Liver (tissue), 9 donors: ENCODE measurements around the gene SPTAN1. TPM values are rescaled to one million over a fixed set of nuclear protein-coding genes. Genes with fewer than 3 reads are reported as not detected.

Source experiments
- DNase-seq: peaks from one replicate; pipeline ENCODE4 v3.0.0-alpha.2; 2017; ENCODE audit warnings: low spot score
- H3K27ac ChIP-seq, 2 donors: one replicate each; pipeline ENCODE4 v1.7.0; 2013; ENCODE audit warnings: inconsistent platforms in 2 of 2, low read length in 2 of 2, control low read depth in 1 of 2, low read depth in 1 of 2, mild to moderate bottlenecking in 1 of 2
- H3K27me3 ChIP-seq, 4 donors: one replicate each; pipeline versions ENCODE4 v1.6.1 to v1.7.0; 2013; ENCODE audit warnings: low read length in 3 of 4, inconsistent platforms in 1 of 4, mild to moderate bottlenecking in 1 of 4, moderate library complexity in 1 of 4; ENCODE audit not compliant: control insufficient read depth in 4 of 4, insufficient read depth in 4 of 4
- H3K36me3 ChIP-seq, 4 donors: one replicate each; pipeline versions ENCODE4 v1.6.1 to v1.7.0; 2013; ENCODE audit warnings: low read length in 3 of 4, mild to moderate bottlenecking in 3 of 4, low read depth in 1 of 4, moderate library complexity in 1 of 4; ENCODE audit not compliant: control insufficient read depth in 4 of 4, insufficient read depth in 3 of 4
- H3K4me1 ChIP-seq, 4 donors: one replicate each; pipeline versions ENCODE4 v1.6.1 to v1.7.0; 2013; ENCODE audit warnings: low read length in 3 of 4, mild to moderate bottlenecking in 3 of 4, moderate library complexity in 1 of 4; ENCODE audit not compliant: control insufficient read depth in 4 of 4, insufficient read depth in 4 of 4
- H3K4me3 ChIP-seq, 3 donors: one replicate each; pipeline versions ENCODE4 v1.6.1 to v1.7.0; 2013; ENCODE audit warnings: low read length in 3 of 3, control low read depth in 1 of 3, low read depth in 1 of 3, mild to moderate bottlenecking in 1 of 3
- H3K9ac ChIP-seq, 2 donors: one replicate each; pipeline ENCODE4 v1.7.0; 2013; ENCODE audit warnings: low read length in 2 of 2, mild to moderate bottlenecking in 2 of 2, moderate library complexity in 2 of 2, control low read depth in 1 of 2, low read depth in 1 of 2
- H3K9me3 ChIP-seq, 4 donors: one replicate each; pipeline versions ENCODE4 v1.6.1 to v1.7.0; 2013; ENCODE audit warnings: low read length in 3 of 4; ENCODE audit not compliant: control insufficient read depth in 4 of 4
- EGR1 ChIP-seq, 2 donors: IDR thresholded peaks; 2 replicates each; pipeline ENCODE4 v1.6.1; 2016 to 2018; ENCODE audit warnings: antibody characterized with exemption in 2 of 2, low read depth in 2 of 2
- FOXA1 ChIP-seq: IDR thresholded peaks from 2 replicates; pipeline ENCODE4 v1.6.1; 2016; ENCODE audit warnings: antibody characterized with exemption
- FOXA2 ChIP-seq: IDR thresholded peaks from 2 replicates; pipeline ENCODE4 v1.6.1; 2016; ENCODE audit warnings: antibody characterized with exemption
- GABPA ChIP-seq, 2 donors: IDR thresholded peaks in 1 of 2; conservative IDR thresholded peaks in 1 of 2; 2 replicates each; pipeline ENCODE4 v1.6.1; 2016; ENCODE audit warnings: antibody characterized with exemption in 2 of 2, mild to moderate bottlenecking in 1 of 2, moderate library complexity in 1 of 2
- HNF4A ChIP-seq, 2 donors: conservative IDR thresholded peaks; 2 replicates each; pipeline ENCODE4 v1.6.1; 2016; ENCODE audit warnings: antibody characterized with exemption in 2 of 2, mild to moderate bottlenecking in 2 of 2
- HNF4G ChIP-seq: IDR thresholded peaks from 2 replicates; pipeline ENCODE4 v1.6.1; 2016; ENCODE audit warnings: antibody characterized with exemption
- JUND ChIP-seq, 2 donors: IDR thresholded peaks; 2 replicates each; pipeline ENCODE4 v1.6.1; 2016; ENCODE audit warnings: antibody characterized with exemption in 2 of 2
- NR2F2 ChIP-seq: IDR thresholded peaks from 2 replicates; pipeline ENCODE4 v1.6.1; 2016; ENCODE audit warnings: antibody characterized with exemption
- RAD21 ChIP-seq, 2 donors: IDR thresholded peaks; 2 replicates each; pipeline ENCODE4 v1.6.1; 2016; ENCODE audit warnings: antibody characterized with exemption in 2 of 2, mild to moderate bottlenecking in 2 of 2
- RXRA ChIP-seq, 2 donors: IDR thresholded peaks; 2 replicates each; pipeline ENCODE4 v1.6.1; 2017 to 2018; ENCODE audit warnings: antibody characterized with exemption in 2 of 2, mild to moderate bottlenecking in 1 of 2
- SP1 ChIP-seq: IDR thresholded peaks from 2 replicates; pipeline ENCODE4 v1.6.1; 2018; ENCODE audit warnings: antibody characterized with exemption, mild to moderate bottlenecking
- TAF1 ChIP-seq: conservative IDR thresholded peaks from 2 replicates; pipeline ENCODE4 v1.6.1; 2016; ENCODE audit warnings: antibody characterized with exemption, mild to moderate bottlenecking
- YY1 ChIP-seq: IDR thresholded peaks from 2 replicates; pipeline ENCODE4 v1.6.1; 2016; ENCODE audit warnings: antibody characterized with exemption, mild to moderate bottlenecking
- WGBS: extraction: QIAGEN DNeasy Blood & Tissue Kit; methylation state at CpG from one replicate; pipeline ENCODE4 v1.1.7; 2013; 5-methylcytosine and 5-hydroxymethylcytosine counted together
- polyA plus RNA-seq, 2 donors: library from polyadenylated mRNA; stranded (reverse) in 1 of 2; unstranded in 1 of 2; fragments of 200-250 nt in 1 of 2; fragments of >200 nt in 1 of 2; fragmentation: Nextera tagmentation in 1 of 2; extraction: Ambion mirVana in 1 of 2; gene quantifications; one replicate each; pipeline versions ENCODE4 v1.2.1 to v1.2.3, GENCODE V29; 2013 to 2015
- total RNA-seq, 2 donors: library from RNA; depleted of rRNA; stranded (reverse); fragments of >200 nt; gene quantifications; one replicate each; pipeline ENCODE4 v1.2.3, GENCODE V29; 2014
- TF ChIP-seq, protein P1 (sequence below): IDR thresholded peaks from 2 replicates; pipeline ENCODE4 v1.6.1; 2016; ENCODE audit warnings: antibody characterized with exemption
- TF ChIP-seq, protein P2 (sequence below): IDR thresholded peaks from 2 replicates; pipeline ENCODE4 v1.6.1; 2016; ENCODE audit warnings: antibody characterized with exemption, mild to moderate bottlenecking
- TF ChIP-seq, protein P3 (sequence below): IDR thresholded peaks from 2 replicates; pipeline ENCODE4 v1.6.1; 2016; ENCODE audit warnings: antibody characterized with exemption
- TF ChIP-seq, protein P4 (sequence below): fragments of 150-350 bp; IDR thresholded peaks from 2 replicates; pipeline ENCODE4 v1.5.1; 2017; ENCODE audit warnings: improper control_type of control experiment, low read depth, low read length; ENCODE audit not compliant: missing input control
- TF ChIP-seq, protein P5 (sequence below): IDR thresholded peaks from 2 replicates; pipeline ENCODE4 v1.6.1; 2016; ENCODE audit warnings: antibody characterized with exemption
- donor health status: healthy.
- donor health status: healthy.
- donor health status: healthy.
- donor health status: healthy.
- donor health status: healthy.

The SPTAN1 gene
- total and polyA plus RNA-seq, 4 donors: 31.3 to 86.5 (median 60.4) TPM

DNA sequence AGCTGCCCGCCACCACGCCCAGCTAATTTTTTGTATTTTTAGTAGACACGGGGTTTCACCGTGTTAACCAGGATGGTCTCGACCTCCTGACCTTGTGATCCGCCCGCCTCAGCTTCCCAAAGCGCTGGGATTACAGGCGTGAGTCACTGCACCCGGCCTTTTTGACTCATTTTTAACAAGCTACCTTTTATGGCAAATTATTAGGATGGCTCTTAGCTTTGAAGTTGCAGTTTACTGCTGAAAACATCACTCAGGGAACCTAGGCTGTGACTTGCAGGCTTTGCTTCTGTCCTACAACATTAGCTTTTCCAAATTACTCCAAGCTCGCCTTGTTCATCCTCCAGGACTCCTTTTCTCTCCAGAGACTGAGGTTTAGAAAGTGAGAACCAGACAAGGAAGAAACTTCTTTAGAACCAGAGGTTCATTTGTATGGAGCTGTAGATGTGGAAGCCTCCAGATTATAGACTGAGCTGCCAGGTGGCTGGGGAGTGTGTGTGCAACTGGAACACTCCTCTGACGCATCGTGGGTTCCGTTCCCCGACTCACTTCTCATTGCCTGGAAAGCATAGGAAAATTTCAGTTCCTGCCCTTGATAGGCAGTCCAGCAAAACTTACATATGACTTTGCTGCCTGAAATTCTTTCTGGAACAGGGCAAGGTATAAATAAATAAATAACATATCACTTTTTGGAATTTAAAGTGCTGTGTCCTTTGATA, 23.8 kb upstream of the SPTAN1 start:
- Histone ChIP-seq H3K4me1 (peaks cover 0 to 2% (median 1%) of the 10 kb centered on the region in 4 donors), H3K36me3 (peaks cover 10 to 53% (median 34%) of the 10 kb centered on the region in 4 donors), H3K27ac (no peak overlapping the region), H3K9me3 (no peaks in the 10 kb centered on the region), H3K9ac (no peak overlapping the region), H3K4me3 (no peak overlapping the region), H3K27me3 (no peaks in the 10 kb centered on the region)
- 91% methylated on average over 15 of the region's 15 CpGs for WGBS
- no peak for DNase-seq
- no peak for TF ChIP-seq GABPA (IDR thresholded peaks at IDR 0.05 in 1 of 2, conservative IDR thresholded peaks at IDR 0.05 in 1 of 2)
- no peak for TF ChIP-seq JUND (IDR thresholded peaks at IDR 0.05)
- TF ChIP-seq SP1: no peak
- no peak for TF ChIP-seq HNF4A (conservative IDR thresholded peaks at IDR 0.05)
- TF ChIP-seq, protein P1, sequence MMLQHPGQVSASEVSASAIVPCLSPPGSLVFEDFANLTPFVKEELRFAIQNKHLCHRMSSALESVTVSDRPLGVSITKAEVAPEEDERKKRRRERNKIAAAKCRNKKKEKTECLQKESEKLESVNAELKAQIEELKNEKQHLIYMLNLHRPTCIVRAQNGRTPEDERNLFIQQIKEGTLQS: no peak
- TF ChIP-seq, protein P2, sequence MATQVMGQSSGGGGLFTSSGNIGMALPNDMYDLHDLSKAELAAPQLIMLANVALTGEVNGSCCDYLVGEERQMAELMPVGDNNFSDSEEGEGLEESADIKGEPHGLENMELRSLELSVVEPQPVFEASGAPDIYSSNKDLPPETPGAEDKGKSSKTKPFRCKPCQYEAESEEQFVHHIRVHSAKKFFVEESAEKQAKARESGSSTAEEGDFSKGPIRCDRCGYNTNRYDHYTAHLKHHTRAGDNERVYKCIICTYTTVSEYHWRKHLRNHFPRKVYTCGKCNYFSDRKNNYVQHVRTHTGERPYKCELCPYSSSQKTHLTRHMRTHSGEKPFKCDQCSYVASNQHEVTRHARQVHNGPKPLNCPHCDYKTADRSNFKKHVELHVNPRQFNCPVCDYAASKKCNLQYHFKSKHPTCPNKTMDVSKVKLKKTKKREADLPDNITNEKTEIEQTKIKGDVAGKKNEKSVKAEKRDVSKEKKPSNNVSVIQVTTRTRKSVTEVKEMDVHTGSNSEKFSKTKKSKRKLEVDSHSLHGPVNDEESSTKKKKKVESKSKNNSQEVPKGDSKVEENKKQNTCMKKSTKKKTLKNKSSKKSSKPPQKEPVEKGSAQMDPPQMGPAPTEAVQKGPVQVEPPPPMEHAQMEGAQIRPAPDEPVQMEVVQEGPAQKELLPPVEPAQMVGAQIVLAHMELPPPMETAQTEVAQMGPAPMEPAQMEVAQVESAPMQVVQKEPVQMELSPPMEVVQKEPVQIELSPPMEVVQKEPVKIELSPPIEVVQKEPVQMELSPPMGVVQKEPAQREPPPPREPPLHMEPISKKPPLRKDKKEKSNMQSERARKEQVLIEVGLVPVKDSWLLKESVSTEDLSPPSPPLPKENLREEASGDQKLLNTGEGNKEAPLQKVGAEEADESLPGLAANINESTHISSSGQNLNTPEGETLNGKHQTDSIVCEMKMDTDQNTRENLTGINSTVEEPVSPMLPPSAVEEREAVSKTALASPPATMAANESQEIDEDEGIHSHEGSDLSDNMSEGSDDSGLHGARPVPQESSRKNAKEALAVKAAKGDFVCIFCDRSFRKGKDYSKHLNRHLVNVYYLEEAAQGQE: no peak
- TF ChIP-seq, protein P3, sequence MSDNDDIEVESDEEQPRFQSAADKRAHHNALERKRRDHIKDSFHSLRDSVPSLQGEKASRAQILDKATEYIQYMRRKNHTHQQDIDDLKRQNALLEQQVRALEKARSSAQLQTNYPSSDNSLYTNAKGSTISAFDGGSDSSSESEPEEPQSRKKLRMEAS: no peak
- TF ChIP-seq YY1: no peak
- no peak for TF ChIP-seq FOXA1
- no peak for TF ChIP-seq HNF4G
- TF ChIP-seq RXRA (IDR thresholded peaks at IDR 0.05): no peak
- no peak for TF ChIP-seq TAF1

DNA sequence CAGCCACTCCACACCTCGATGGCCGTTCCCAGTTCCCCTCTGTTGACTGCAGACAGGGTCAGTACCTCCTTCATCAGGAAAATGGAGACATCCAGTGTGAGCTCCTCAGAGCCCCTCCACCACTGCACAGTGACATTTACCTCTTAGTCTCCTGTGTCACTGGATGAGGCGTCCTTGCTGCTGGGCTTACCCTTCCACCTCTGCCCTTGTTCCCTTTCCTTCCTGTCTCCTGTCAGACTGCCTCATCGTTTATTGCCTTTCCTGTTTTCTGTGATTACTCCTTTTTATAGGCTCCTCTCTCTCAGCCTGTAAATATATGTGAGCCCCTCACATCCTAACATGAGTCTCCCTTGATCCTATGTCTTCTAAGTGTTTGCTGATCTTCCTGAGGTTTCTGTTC, 23.2 kb upstream of the SPTAN1 start:
- H3K27ac ChIP-seq: no peak overlapping the region
- no peak for DNase-seq
- H3K27me3 ChIP-seq: no peaks in the 10 kb centered on the region
- no peak overlapping the region for H3K9ac ChIP-seq
- no peak for TF ChIP-seq TAF1
- TF ChIP-seq, protein P3: no peak
- no peak for TF ChIP-seq HNF4G
- no peak for TF ChIP-seq NR2F2
- TF ChIP-seq, protein P4, sequence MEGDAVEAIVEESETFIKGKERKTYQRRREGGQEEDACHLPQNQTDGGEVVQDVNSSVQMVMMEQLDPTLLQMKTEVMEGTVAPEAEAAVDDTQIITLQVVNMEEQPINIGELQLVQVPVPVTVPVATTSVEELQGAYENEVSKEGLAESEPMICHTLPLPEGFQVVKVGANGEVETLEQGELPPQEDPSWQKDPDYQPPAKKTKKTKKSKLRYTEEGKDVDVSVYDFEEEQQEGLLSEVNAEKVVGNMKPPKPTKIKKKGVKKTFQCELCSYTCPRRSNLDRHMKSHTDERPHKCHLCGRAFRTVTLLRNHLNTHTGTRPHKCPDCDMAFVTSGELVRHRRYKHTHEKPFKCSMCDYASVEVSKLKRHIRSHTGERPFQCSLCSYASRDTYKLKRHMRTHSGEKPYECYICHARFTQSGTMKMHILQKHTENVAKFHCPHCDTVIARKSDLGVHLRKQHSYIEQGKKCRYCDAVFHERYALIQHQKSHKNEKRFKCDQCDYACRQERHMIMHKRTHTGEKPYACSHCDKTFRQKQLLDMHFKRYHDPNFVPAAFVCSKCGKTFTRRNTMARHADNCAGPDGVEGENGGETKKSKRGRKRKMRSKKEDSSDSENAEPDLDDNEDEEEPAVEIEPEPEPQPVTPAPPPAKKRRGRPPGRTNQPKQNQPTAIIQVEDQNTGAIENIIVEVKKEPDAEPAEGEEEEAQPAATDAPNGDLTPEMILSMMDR: no peak
- TF ChIP-seq JUND (IDR thresholded peaks at IDR 0.05): no peak
- no peak for TF ChIP-seq FOXA1
- TF ChIP-seq, protein P2: no peak
- TF ChIP-seq, protein P1: no peak
- TF ChIP-seq GABPA (IDR thresholded peaks at IDR 0.05 in 1 of 2, conservative IDR thresholded peaks at IDR 0.05 in 1 of 2): no peak
- no peak for TF ChIP-seq EGR1 (IDR thresholded peaks at IDR 0.05; ENCODE audit: low read depth in 2 of 2)
- no peak for TF ChIP-seq FOXA2
- no peak for TF ChIP-seq YY1
- no peak for TF ChIP-seq RAD21 (IDR thresholded peaks at IDR 0.05)
- TF ChIP-seq, protein P5, sequence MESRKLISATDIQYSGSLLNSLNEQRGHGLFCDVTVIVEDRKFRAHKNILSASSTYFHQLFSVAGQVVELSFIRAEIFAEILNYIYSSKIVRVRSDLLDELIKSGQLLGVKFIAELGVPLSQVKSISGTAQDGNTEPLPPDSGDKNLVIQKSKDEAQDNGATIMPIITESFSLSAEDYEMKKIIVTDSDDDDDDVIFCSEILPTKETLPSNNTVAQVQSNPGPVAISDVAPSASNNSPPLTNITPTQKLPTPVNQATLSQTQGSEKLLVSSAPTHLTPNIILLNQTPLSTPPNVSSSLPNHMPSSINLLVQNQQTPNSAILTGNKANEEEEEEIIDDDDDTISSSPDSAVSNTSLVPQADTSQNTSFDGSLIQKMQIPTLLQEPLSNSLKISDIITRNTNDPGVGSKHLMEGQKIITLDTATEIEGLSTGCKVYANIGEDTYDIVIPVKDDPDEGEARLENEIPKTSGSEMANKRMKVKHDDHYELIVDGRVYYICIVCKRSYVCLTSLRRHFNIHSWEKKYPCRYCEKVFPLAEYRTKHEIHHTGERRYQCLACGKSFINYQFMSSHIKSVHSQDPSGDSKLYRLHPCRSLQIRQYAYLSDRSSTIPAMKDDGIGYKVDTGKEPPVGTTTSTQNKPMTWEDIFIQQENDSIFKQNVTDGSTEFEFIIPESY: no peak
- no peak for TF ChIP-seq HNF4A (conservative IDR thresholded peaks at IDR 0.05)
- TF ChIP-seq RXRA (IDR thresholded peaks at IDR 0.05): no peak
- TF ChIP-seq SP1: no peak
- peaks cover 10 to 59% (median 35%) of the 10 kb centered on the region in 4 donors for H3K36me3 ChIP-seq
- H3K9me3 ChIP-seq: no peaks in the 10 kb centered on the region
- H3K4me1 ChIP-seq: no peaks in the 10 kb centered on the region
- no peak overlapping the region for H3K4me3 ChIP-seq
- WGBS: 74% methylated on average over 4 of the region's 4 CpGs
